Endometrial microvascular endothelial cells (primary cell): ENCODE measurements around the gene SPIC. TPM values are rescaled to one million over a fixed set of nuclear protein-coding genes. Genes with fewer than 3 reads are reported as not detected.
"Not testable (repeated sequence)": the region's sequence is repeated elsewhere in the genome, so short reads cannot be mapped to it uniquely, and the experiment has no call there.

Source experiments
- in situ Hi-C: cut with HindIII; loops from 2 replicates; pipeline ENCODE4 v1.10.0; 2017; ENCODE audit warnings: low sequenced_read_pairs, low pct_unique_long_range_greater_than_20kb; ENCODE audit errors: inconsistent ontology term
- total RNA-seq: library from RNA; depleted of rRNA; stranded (reverse); fragments of >200 nt; gene quantifications from one replicate; pipeline ENCODE4 v1.2.3, GENCODE V29; 2015; ENCODE audit errors: inconsistent ontology term

SPIC gene
- total RNA-seq = not detected

GRCh38 chr12:101474711-101475386 lies at the start of gene SPIC:
SPIC (plus strand) TSS chr12:101475336; CDS start chr12:101476905, 1,569 bp downstream.
- in situ Hi-C loops = no loop called here

- in situ Hi-C loops = no loop called here
Measured at GRCh38 chr12:101430456-101430855, 44.7 kb upstream of the SPIC start.

GRCh38 chr12:101436136-101436535 lies 39.0 kb upstream of the SPIC start:
- in situ Hi-C loops = no loop called here

GRCh38 chr12:101439236-101439635 lies 35.9 kb upstream of the SPIC start:
- in situ Hi-C loops = no loop called here

- in situ Hi-C loops = no loop called here
Measured at GRCh38 chr12:101441461-101442224, 33.5 kb upstream of the SPIC start.

GRCh38 chr12:101455685-101456084 lies 19.5 kb upstream of the SPIC start:
- in situ Hi-C loops = no loop called here

GRCh38 chr12:101459642-101460346 lies 15.3 kb upstream of the SPIC start:
- in situ Hi-C loops = no loop called here

GRCh38 chr12:101468948-101469347 lies 6.2 kb upstream of the SPIC start:
- in situ Hi-C loops = no loop called here

- in situ Hi-C loops = no loop called here
Measured at GRCh38 chr12:101470939-101471338, 4.2 kb upstream of the SPIC start.

DNA sequence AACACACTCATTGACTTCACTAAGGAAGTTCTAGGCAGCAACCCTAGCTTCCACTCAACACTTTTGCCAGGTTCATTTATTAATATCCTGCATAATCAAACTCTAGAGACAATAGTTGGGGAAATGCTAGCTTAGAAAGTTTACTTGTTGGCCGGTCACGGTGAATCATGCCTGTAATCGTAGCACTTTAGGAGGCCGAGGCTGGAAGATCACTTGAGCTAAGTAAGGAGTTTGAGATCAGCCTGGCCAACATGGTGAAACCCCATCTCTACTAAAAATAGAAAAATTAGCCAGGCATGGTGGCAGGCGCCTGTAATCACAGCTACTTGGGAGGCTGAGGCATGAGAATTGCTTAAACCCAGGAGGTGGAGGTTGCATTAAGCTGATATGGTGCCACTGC lies 3.3 kb upstream of the SPIC start:
- in situ Hi-C loops = not testable (repeated sequence)

GRCh38 chr12:101474248-101474647 lies 888 bp upstream of the SPIC start:
- in situ Hi-C loops = no loop called here

- in situ Hi-C loops = no loop called here
Measured at GRCh38 chr12:101475751-101476305, 692 bp downstream of the SPIC start.

DNA sequence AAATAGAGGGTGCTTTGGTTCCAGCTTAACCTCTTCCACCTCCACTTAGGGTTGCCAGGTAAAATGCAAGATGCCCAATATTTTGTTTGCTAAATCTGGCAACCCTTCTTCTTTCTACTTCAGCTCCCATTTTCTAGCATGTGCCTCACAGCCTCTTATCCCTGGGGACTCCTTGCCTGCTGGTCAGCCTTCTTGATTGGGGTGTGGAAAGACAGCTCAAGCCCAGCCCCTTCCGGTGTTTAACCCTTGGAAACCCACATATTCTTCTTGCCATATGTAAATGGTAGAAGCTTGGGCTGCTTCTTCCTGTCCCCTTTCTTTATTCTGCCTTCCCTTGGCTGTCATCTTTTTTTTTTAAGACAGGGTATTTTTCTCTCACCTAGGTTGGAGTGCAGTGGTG lies 5.7 kb downstream of the SPIC start:
- in situ Hi-C loops = no loop called here

GRCh38 chr12:101485021-101485420 lies 9.9 kb downstream of the SPIC start:
- in situ Hi-C loops = no loop called here

DNA sequence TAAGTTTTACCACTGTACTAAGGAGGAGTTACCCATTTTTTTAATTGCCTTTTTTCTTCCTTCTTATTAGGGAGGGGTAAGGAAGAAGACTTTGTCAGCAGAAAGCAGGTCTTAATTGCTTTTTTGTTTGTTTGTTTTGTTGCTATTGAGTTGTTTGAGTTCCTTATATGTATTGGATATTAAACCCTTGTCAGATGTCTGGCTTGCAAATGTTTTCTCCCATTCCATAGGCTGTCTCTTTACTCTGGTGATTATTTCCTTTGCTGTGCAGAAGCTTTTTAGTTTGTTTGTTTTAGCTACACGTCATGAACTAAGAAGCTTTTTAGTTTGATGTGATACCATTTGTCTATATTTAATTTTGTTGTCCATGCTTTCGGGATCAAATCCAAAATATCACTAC lies 13.3 kb downstream of the SPIC start:
- in situ Hi-C loops = no loop called here

DNA sequence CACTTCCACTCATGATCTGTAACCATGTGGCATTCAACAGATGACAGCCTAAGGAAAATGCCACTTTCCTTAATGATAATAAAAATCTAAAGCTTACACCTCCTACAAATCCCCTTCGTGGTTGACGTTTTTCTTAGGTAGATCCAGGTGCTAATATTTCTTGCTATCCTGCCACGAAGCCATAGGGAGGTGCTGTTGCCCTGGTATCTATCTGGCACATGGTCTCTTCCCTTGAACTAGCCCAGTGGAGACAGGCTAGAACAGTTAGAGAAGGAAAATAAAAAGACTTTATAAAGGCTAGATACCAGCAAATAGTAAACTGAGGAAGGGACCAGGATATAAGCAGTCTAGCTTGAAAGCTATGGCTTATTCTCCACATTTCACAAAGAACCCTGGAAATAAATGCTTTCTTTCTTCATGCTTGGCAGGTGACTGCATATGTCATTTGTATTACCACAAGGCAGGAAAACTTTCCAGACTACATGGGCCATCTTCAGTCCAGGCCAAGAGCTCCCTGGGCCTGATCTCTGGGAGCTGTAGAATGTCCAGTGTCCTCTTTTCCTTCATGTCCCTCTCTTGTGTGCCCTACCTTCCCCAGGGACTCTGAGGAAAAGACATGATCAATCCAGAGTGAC lies 15.3 kb downstream of the SPIC start:
- in situ Hi-C loops = no loop called here

DNA sequence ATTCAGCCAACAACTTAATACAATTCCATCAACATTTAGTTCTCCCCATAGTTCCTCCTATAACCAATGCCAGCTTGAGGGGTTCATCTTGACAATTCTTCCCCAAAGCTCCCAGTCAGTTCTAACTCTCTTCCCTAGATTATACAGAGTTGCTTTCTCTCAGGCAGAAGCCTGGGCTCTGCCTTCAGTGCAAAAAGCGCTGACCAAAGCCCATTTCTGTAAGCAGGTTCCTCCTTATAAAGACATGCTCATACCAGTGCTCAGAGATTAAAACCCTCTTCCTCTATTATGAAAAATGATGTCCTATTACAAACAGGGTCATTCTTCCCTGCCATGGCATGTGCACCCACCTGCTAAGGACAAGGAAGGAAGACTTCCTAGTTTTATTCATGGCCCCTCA lies 16.2 kb downstream of the SPIC start:
- in situ Hi-C loops = no loop called here

GRCh38 chr12:101493556-101493955 lies 18.4 kb downstream of the SPIC start:
- in situ Hi-C loops = no loop called here

- in situ Hi-C loops = no loop called here
Measured at GRCh38 chr12:101498252-101498651, 23.1 kb downstream of the SPIC start.
